NB4 (cell line): Measurements from ENCODE around the gene PLTP.

Experiments used
- DNase-seq: peaks from one replicate; pipeline ENCODE4 v3.0.0; 2010; ENCODE audit warnings: low read depth
- H3K4me3 ChIP-seq: one replicate; pipeline ENCODE4 v1.5.1; 2011; ENCODE audit warnings: mild to moderate bottlenecking, low read depth, low read length, moderate library complexity
- MYC ChIP-seq: IDR thresholded peaks from 2 replicates; pipeline ENCODE4 v1.6.1; 2011; ENCODE audit warnings: low read depth, low read length
- POLR2A ChIP-seq: IDR thresholded peaks from 2 replicates; pipeline ENCODE4 v1.6.1; 2011; ENCODE audit warnings: mild to moderate bottlenecking; ENCODE audit not compliant: insufficient read length; ENCODE audit errors: extremely low read depth
- TF ChIP-seq, protein P1 (sequence below): IDR thresholded peaks from one replicate; pipeline ENCODE4 v1.5.1; 2012; ENCODE audit warnings: low read depth, low read length
- TF ChIP-seq, protein P2 (sequence below): IDR thresholded peaks from 2 replicates; pipeline ENCODE4 v1.6.1; 2011; ENCODE audit warnings: low read depth, low read length

PLTP gene

DNA sequence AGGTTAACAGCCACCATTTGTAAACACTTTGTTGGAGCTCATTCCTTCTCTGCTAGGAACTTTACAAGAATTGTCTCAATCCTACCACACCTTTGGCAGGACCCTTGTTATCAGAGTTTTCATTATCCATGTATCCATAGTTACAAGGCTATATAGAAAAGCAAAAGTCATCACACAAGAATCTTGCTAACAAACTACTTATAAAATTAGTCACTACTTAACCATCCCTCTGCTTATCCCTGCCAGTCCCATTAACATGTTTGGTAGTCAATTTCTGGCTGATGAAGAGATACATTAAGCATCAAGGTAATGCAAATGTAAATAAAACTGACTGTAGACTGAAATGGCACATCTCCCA lies 44.2 kb downstream of the PLTP start:
- no peak overlapping the region for H3K4me3 ChIP-seq
- no peak for TF ChIP-seq POLR2A
- TF ChIP-seq, protein P1, sequence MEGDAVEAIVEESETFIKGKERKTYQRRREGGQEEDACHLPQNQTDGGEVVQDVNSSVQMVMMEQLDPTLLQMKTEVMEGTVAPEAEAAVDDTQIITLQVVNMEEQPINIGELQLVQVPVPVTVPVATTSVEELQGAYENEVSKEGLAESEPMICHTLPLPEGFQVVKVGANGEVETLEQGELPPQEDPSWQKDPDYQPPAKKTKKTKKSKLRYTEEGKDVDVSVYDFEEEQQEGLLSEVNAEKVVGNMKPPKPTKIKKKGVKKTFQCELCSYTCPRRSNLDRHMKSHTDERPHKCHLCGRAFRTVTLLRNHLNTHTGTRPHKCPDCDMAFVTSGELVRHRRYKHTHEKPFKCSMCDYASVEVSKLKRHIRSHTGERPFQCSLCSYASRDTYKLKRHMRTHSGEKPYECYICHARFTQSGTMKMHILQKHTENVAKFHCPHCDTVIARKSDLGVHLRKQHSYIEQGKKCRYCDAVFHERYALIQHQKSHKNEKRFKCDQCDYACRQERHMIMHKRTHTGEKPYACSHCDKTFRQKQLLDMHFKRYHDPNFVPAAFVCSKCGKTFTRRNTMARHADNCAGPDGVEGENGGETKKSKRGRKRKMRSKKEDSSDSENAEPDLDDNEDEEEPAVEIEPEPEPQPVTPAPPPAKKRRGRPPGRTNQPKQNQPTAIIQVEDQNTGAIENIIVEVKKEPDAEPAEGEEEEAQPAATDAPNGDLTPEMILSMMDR: no peak
- no peak for TF ChIP-seq MYC
- TF ChIP-seq, protein P2, sequence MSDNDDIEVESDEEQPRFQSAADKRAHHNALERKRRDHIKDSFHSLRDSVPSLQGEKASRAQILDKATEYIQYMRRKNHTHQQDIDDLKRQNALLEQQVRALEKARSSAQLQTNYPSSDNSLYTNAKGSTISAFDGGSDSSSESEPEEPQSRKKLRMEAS: no peak
- no peak for DNase-seq

DNA sequence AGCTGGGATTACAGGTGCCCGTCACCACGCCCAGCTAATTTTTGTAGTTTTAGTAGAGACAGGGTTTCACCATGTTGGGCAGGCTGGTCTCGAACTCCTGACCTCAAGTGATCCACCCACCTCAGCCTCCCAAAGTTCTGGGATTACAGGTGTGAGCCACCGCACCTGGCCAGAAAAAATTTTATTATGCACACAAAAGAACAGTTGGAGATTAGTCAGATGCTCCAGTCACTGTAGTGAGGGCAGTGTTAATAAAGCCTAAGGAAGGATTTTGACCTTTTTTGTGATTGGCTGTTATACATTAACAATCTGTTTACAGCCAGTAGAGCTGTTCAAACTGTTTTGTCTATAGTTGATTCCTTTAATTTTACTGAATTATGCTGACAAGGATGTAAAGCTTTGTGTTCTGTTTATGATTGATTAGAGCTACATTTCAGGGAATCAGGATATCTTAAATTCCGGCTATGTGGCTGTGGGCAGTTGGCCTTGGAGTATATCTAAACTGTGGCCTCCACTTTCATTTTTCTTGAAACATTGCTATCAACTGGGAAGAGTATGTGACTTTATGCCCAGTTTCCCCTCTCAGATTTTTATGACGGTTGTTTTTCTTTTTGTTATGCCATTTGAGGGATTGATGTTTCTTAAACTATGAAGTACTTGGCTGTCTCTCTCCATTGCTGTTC lies 44.7 kb downstream of the PLTP start:
- no peak for TF ChIP-seq MYC
- TF ChIP-seq POLR2A: no peak
- TF ChIP-seq, protein P1: no peak
- TF ChIP-seq, protein P2: no peak
- no peak for DNase-seq
- no peak overlapping the region for H3K4me3 ChIP-seq

DNA sequence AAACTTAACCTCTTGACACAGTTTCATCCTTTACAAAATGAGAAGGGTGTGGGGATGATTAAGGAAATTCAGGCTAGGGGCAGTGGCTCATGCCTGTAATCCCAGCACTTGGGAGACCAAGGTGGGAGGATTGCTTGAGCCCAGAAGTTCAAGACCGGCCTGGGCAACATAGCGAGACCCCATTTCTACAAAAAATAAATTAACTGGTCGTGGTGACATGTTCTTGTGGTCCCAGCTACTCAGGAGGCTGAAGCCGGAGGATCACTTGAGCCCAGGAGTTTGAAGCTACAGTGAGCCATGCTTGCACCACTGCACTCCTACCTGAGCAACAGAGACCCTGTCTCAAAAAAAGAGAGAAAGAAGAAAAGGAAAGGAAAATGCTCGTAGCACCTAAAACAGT lies 45.5 kb downstream of the PLTP start:
- H3K4me3 ChIP-seq: no peak overlapping the region
- TF ChIP-seq MYC (no peak), POLR2A (no peak)
- TF ChIP-seq, protein P2: no peak
- TF ChIP-seq, protein P1: no peak
- DNase-seq: no peak

DNA sequence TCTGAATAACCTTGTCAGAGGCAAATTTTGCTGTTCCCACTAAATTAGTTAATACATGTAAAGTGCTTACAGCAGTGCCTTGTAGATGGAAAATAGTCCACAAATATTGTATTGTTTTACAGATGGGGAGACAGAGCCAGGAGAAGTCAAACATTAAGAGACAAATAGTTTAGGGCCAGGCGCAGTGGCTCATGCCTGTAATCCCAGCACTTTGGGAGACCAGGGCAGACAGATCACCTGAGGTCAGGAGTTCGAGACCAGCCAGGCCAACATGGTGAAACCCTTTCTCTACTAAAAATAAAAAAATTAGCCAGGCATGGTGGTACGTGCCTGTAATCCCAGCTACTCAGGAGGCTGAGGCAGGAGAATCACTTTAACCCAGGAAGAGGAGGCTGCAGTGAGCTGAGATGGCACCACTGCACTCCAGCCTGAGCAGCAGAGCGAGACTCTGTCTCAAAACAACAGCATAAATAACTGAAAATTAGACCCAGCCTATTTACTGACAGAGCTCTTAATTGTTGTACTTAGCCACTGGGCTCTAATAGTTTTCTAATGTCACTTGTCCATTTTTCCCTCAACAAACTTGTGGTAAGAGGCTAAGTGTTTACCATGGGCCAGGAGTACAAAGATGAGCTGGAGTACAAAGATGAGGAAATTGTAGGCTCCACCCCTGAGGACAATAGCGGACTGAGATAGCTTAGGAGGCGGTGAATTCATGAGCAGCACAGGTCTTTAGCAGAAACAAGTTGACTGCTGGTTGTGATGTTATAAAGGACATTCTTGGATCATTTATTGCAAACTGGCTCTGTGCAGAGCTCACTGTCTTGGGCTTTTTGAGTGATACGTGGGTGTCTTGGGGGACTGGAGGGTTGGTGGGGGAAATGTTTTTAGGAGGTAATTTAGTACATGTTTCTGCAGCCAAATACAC lies 48.1 kb downstream of the PLTP start:
- DNase-seq: no peak
- H3K4me3 ChIP-seq: no peak overlapping the region
- TF ChIP-seq, protein P1: no peak
- TF ChIP-seq POLR2A: no peak
- TF ChIP-seq, protein P2: no peak
- no peak for TF ChIP-seq MYC

DNA sequence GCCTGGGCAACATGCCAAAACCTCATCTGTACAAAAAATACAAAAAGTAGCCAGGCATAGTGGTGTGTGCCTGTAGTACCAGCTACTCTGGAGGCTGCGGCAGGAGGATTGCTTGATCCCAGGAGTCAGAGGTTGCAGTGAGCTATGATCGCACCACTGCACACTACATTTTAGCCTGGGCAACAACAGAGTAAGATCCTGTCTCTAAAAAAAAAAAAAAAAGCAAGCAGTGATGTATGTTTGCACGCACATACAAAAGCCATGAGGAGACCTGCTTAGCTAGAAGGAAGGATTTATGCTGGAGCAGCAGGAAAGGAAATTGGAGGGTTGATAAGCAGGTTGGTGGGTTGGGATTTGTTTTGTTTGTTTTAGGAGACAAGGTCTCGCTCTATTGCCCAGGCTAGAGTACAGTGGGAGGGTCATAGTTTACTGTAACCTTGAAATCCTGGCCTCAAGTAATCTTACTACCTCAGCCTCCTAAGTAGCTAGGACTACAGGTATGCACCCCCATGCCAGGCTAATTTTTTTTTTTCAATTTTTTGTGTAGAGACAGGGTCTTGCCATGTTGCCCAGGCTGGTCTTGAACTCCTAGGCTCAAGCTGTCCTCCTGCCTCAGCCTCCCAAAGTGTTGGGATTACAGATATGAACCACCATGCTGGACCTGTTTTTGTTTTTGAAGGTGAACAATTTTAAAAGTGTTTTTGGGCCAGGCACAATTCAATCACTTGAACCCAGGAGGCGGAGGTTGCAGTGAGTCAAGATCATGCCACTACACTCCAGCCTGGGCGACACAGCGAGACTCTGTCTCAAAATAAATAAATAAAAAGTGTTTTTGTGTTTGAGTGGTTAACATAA lies 50.5 kb downstream of the PLTP start:
- DNase-seq: no peak
- TF ChIP-seq POLR2A: no peak
- TF ChIP-seq, protein P1: no peak
- no peak for TF ChIP-seq MYC
- TF ChIP-seq, protein P2: no peak
- H3K4me3 ChIP-seq: no peak overlapping the region
